ENCODE measurements around the gene HSPA1A. TPM values are rescaled to one million over a fixed set of nuclear protein-coding genes. Genes with fewer than 3 reads are reported as not detected.

HSPA1A gene
- total and polyA plus RNA-seq, 8 donors = 18.2 to 195 (median 44.4) TPM

GRCh38 chr6:31825553-31825952 is 10.2 kb downstream of the HSPA1A start:
- H3K27me3 ChIP-seq = no peaks in the 10 kb centered on the region
- peak overlapping the region in 1 of 4 donors; percentile 44 for H3K4me3 ChIP-seq
- FAIRE-seq (no peak), DNase-seq (no peak), ATAC-seq (no peak)
- H3K27ac ChIP-seq = peak overlapping the region; percentile 66 to 99 (median 84)
- 21 to 30% methylated on average over 4 of the region's 4 CpGs for WGBS, 2 donors
- no peaks in the 10 kb centered on the region for H3K9me3 ChIP-seq
- TF ChIP-seq, protein P1, sequence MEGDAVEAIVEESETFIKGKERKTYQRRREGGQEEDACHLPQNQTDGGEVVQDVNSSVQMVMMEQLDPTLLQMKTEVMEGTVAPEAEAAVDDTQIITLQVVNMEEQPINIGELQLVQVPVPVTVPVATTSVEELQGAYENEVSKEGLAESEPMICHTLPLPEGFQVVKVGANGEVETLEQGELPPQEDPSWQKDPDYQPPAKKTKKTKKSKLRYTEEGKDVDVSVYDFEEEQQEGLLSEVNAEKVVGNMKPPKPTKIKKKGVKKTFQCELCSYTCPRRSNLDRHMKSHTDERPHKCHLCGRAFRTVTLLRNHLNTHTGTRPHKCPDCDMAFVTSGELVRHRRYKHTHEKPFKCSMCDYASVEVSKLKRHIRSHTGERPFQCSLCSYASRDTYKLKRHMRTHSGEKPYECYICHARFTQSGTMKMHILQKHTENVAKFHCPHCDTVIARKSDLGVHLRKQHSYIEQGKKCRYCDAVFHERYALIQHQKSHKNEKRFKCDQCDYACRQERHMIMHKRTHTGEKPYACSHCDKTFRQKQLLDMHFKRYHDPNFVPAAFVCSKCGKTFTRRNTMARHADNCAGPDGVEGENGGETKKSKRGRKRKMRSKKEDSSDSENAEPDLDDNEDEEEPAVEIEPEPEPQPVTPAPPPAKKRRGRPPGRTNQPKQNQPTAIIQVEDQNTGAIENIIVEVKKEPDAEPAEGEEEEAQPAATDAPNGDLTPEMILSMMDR (IDR thresholded peaks at IDR 0.05) = no peak
- H3K4me1 ChIP-seq = peaks cover 31 to 41% (median 40%) of the 10 kb centered on the region in 3 donors
- intact Hi-C loops (cut with DNase I) = no loop called here
- no peaks in the 10 kb centered on the region for H3K36me3 ChIP-seq

- TF ChIP-seq, protein P1 (IDR thresholded peaks at IDR 0.05) = no peak
- DNase-seq = peak; percentile 79 to 93 (median 85)
- FAIRE-seq = no peak
- intact Hi-C loops (cut with DNase I) = no loop called here
- Histone ChIP-seq H3K36me3 (no peaks in the 10 kb centered on the region), H3K4me1 (peaks cover 23 to 44% (median 40%) of the 10 kb centered on the region in 3 donors), H3K9me3 (no peaks in the 10 kb centered on the region), H3K4me3 (peak overlapping the region; percentile 3 to 44 (median 22)), H3K27me3 (no peaks in the 10 kb centered on the region), H3K27ac (peak overlapping the region; percentile 66 to 99 (median 84))
- peak; percentile 4 to 54 (median 23) for ATAC-seq
- whole genome bisulfite sequencing, 2 donors = 1 to 2% methylated on average over 13 of the region's 13 CpGs
Measured at GRCh38 chr6:31826793-31827285, 11.5 kb downstream of the HSPA1A start.

- TF ChIP-seq, protein P1 (IDR thresholded peaks at IDR 0.05) = no peak
- 0% methylated on average over 49 to 52 of the region's 56 CpGs for WGBS, 2 donors
- H3K36me3 ChIP-seq = no peaks in the 10 kb centered on the region
- intact Hi-C loops (cut with DNase I) = no loop called here
- peak within 1 kb of the TSS; percentile 66 to 99 (median 92) for H3K27ac ChIP-seq
- ATAC-seq = peak; percentile 40 to 87 (median 72)
- DNase-seq = peak; percentile 99 to 100 (median 99)
- H3K4me1 ChIP-seq = peaks cover 21 to 44% (median 42%) of the 10 kb centered on the region in 3 donors
- peak within 1 kb of the TSS; percentile 3 to 59 (median 50) for H3K4me3 ChIP-seq
- no peaks in the 10 kb centered on the region for H3K27me3 ChIP-seq
- peak; percentile 75 for FAIRE-seq
- H3K9me3 ChIP-seq = no peaks in the 10 kb centered on the region
Measured at GRCh38 chr6:31827286-31828079, 12.1 kb downstream of the HSPA1A start, which contains the start of gene HSPA1B. Gene HSPA1B (plus strand): TSS chr6:31827738. CDS start chr6:31827951, 213 bp downstream.

- Histone ChIP-seq H3K4me1 (peaks cover 12 to 28% (median 25%) of the 10 kb centered on the region in 3 donors), H3K27me3 (no peaks in the 10 kb centered on the region), H3K27ac (peak overlapping the region in 2 of 4 donors; percentile 72 to 74), H3K36me3 (no peaks in the 10 kb centered on the region), H3K4me3 (peak overlapping the region; percentile 40 to 57 (median 44)), H3K9me3 (no peaks in the 10 kb centered on the region)
- FAIRE-seq (no peak), DNase-seq (peak in 4 of 6 donors; percentile 45 to 76 (median 50)), ATAC-seq (peak in 2 of 4 donors; percentile 0 to 1)
- intact Hi-C loops (cut with DNase I) = loop anchor here in 1 of 3 donors (10.0 kb wide), 1 partner anchor 55 kb away; the partner anchor contains the start of gene VWA7
- WGBS, 2 donors = 0 to 1% methylated on average over 11 of the region's 15 CpGs
- TF ChIP-seq, protein P1 (IDR thresholded peaks at IDR 0.05) = no peak
Measured at GRCh38 chr6:31829633-31830283, 14.4 kb downstream of the HSPA1A start.

Data from pancreas (tissue), 10 donors.